Suprapubic skin (tissue), 4 donors: ENCODE measurements around the gene TPRG1. TPM values are rescaled to one million over a fixed set of nuclear protein-coding genes. Genes with fewer than 3 reads are reported as not detected.

Experiments used
- DNase-seq, 2 donors: peaks; one replicate each; pipeline ENCODE4 v3.0.0-alpha.2; 2019; ENCODE audit warnings: low spot score in 2 of 2
- H3K27ac ChIP-seq: fragments of 200-600 bp; sonication (generic); one replicate; pipeline ENCODE4 v1.5.1; 2019
- H3K27me3 ChIP-seq: fragments of 200-600 bp; sonication (generic); one replicate; pipeline ENCODE4 v1.5.1; 2019
- H3K36me3 ChIP-seq: fragments of 200-600 bp; sonication (generic); one replicate; pipeline ENCODE4 v1.5.1; 2019
- H3K4me1 ChIP-seq: fragments of 200-600 bp; sonication (generic); one replicate; pipeline ENCODE4 v1.5.1; 2019
- H3K4me3 ChIP-seq: fragments of 200-600 bp; sonication (generic); one replicate; pipeline ENCODE4 v1.5.1; 2019; ENCODE audit warnings: mild to moderate bottlenecking
- H3K9me3 ChIP-seq: fragments of 200-600 bp; sonication (generic); one replicate; pipeline ENCODE4 v1.5.1; 2019
- EP300 ChIP-seq: sonication (generic); formaldehyde crosslinking; IDR thresholded peaks from one replicate; pipeline ENCODE4 v1.6.1; 2017; ENCODE audit warnings: antibody characterized with exemption
- POLR2A ChIP-seq, 2 donors: fragments of 450-650 bp; IDR thresholded peaks; one replicate each; pipeline ENCODE4 v1.6.1; 2017; ENCODE audit warnings: antibody characterized with exemption in 2 of 2, mild to moderate bottlenecking in 2 of 2, moderate library complexity in 2 of 2
- POLR2AphosphoS5 ChIP-seq, 3 donors: sonication (generic); formaldehyde crosslinking; IDR thresholded peaks; one replicate each; pipeline ENCODE4 v1.6.1; 2017; ENCODE audit warnings: antibody characterized with exemption in 3 of 3
- WGBS: methylation state at CpG from one replicate; pipeline ENCODE4 v1.1.5; 2018; 5-methylcytosine and 5-hydroxymethylcytosine counted together
- total RNA-seq, 4 donors: library from RNA; depleted of rRNA; stranded (reverse); fragments of >200 nt; gene quantifications; one replicate each; pipeline ENCODE4 v1.1.0, GENCODE V29; 2016
- TF ChIP-seq, protein P1 (sequence below), 2 donors: fragments of 200-600 bp in 1 of 2; fragments of 450-650 bp in 1 of 2; sonication (generic) in 1 of 2; IDR thresholded peaks; one replicate each; pipeline ENCODE4 v1.5.1; 2016 to 2019; ENCODE audit warnings: antibody characterized with exemption in 2 of 2, mild to moderate bottlenecking in 1 of 2, moderate library complexity in 1 of 2

Gene TPRG1
- total RNA-seq, 4 donors from 2014 or later = 19.9 to 30.9 (median 28.4) TPM

DNA sequence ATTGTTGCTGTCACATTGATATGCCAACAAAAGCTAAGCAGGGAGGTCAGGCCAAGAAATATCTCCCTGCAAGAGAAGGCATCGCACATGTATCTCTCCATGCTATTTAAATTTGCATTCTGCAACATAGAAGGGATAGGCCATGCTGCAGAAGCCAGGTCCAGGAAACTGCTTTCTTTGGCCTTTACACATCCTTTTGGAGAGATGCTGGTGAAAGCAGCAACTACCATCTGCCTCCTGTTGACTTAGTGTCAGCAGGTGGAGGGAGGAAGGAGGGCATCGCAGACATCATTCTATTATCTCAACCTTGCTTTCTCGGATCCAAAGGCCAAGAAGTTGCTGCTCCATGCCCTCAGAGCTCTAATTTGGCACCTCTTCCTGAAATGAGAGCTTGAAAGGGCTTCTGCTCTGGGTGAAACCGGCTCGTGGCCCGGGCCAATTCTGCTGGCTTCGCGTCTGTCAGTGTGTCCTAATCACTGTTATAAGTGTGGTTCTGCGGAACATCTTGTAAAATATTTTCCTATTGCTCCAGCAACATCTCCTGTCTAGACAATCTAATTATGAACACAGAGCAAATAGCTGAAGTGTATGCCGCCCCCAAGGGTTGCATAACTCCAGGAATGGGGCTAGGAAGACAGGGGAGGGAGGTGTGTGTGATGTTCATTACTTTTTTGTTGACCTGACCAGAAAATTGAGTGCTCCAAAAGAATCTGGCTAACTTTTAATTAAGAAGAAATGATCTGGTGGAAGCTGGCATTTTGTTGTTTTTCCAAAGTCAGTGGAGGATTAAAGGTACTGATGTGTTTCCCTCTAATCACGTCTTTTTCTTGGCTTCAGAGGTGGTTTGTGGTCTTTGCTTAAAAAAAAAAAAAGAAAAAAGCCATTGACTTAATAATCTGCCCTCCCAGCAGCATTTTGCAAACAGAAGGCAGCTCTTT, 89.1 kb downstream of the TPRG1 start:
- DNase-seq = no peak
- H3K4me1 ChIP-seq = peaks cover 6% of the 10 kb centered on the region
- H3K27ac ChIP-seq = no peak overlapping the region
- TF ChIP-seq POLR2A (IDR thresholded peaks at IDR 0.05) = no peak
- TF ChIP-seq, protein P1, sequence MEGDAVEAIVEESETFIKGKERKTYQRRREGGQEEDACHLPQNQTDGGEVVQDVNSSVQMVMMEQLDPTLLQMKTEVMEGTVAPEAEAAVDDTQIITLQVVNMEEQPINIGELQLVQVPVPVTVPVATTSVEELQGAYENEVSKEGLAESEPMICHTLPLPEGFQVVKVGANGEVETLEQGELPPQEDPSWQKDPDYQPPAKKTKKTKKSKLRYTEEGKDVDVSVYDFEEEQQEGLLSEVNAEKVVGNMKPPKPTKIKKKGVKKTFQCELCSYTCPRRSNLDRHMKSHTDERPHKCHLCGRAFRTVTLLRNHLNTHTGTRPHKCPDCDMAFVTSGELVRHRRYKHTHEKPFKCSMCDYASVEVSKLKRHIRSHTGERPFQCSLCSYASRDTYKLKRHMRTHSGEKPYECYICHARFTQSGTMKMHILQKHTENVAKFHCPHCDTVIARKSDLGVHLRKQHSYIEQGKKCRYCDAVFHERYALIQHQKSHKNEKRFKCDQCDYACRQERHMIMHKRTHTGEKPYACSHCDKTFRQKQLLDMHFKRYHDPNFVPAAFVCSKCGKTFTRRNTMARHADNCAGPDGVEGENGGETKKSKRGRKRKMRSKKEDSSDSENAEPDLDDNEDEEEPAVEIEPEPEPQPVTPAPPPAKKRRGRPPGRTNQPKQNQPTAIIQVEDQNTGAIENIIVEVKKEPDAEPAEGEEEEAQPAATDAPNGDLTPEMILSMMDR (IDR thresholded peaks at IDR 0.05) = no peak
- TF ChIP-seq EP300 = no peak
- TF ChIP-seq POLR2AphosphoS5 (IDR thresholded peaks at IDR 0.05) = no peak
- H3K36me3 ChIP-seq = no peaks in the 10 kb centered on the region
- no peaks in the 10 kb centered on the region for H3K27me3 ChIP-seq
- H3K4me3 ChIP-seq = no peak overlapping the region
- WGBS = 71% methylated on average over 11 of the region's 11 CpGs
- H3K9me3 ChIP-seq = no peaks in the 10 kb centered on the region

DNA sequence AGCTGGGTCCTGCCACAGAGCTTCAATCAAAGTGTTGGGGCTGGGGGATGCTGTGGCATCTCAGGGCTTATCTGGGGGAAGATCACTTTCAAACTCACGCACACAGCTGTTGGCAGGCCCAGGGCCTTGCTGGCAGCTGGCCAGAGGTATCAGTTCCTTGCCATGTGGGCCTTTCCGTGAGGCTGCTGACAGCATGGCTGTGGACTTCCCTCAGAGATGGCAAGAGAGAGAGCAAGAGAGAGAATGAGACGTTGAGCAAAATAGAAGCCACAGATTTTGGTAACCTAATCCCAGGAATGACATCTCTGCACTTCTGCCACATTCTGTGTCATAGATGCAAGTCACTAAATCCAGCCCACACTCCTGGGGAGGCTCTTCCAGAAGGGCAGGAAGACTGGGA, 91.0 kb downstream of the TPRG1 start:
- no peak overlapping the region for H3K4me3 ChIP-seq
- H3K9me3 ChIP-seq = no peaks in the 10 kb centered on the region
- no peaks in the 10 kb centered on the region for H3K36me3 ChIP-seq
- H3K4me1 ChIP-seq = peaks cover 7% of the 10 kb centered on the region
- TF ChIP-seq EP300 = no peak
- TF ChIP-seq, protein P1 (IDR thresholded peaks at IDR 0.05) = no peak
- TF ChIP-seq POLR2AphosphoS5 (IDR thresholded peaks at IDR 0.05) = no peak
- no peak for TF ChIP-seq POLR2A (IDR thresholded peaks at IDR 0.05)
- WGBS = 67% methylated on average over 3 of the region's 3 CpGs
- DNase-seq = no peak
- no peaks in the 10 kb centered on the region for H3K27me3 ChIP-seq
- H3K27ac ChIP-seq = no peak overlapping the region

DNA sequence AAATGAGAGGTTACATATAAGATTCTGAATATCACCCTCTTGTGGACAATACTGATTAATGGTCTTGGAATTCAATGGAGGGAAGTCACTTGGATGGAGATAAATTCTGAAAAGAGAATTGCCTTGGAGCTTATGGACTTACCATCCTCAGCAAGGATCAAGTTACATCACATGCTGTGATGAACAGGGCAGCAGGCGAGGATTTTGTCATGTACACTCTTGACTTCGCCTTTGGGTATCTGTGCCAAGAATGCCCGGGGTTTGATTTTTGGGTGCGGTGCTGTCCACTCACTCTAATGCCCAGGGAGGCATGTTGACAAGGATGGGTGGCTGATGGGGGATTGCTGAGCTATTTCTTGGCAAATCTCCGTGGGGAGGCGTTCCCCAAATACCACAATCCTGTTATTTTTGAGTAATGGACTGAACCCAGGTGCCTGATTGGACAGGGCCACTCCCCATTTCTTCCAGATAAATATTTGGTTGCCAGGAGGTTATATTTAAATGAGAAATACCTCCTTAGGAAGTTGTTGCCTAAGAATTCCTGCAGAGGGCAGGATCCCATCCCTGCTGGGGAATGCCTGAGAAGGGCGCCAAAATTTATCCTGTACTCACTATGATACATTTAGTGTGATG, 96.3 kb downstream of the TPRG1 start:
- Histone ChIP-seq H3K4me1 (peaks cover 29% of the 10 kb centered on the region), H3K4me3 (no peak overlapping the region), H3K9me3 (no peaks in the 10 kb centered on the region), H3K27ac (peak overlapping the region; percentile 34), H3K27me3 (no peaks in the 10 kb centered on the region), H3K36me3 (no peaks in the 10 kb centered on the region)
- 49% methylated on average over 7 of the region's 7 CpGs for WGBS
- DNase-seq = peak in 1 of 2 donors; percentile 66
- TF ChIP-seq, protein P1 (IDR thresholded peaks at IDR 0.05) = peak; percentile 13 to 29
- no peak for TF ChIP-seq EP300

DNA sequence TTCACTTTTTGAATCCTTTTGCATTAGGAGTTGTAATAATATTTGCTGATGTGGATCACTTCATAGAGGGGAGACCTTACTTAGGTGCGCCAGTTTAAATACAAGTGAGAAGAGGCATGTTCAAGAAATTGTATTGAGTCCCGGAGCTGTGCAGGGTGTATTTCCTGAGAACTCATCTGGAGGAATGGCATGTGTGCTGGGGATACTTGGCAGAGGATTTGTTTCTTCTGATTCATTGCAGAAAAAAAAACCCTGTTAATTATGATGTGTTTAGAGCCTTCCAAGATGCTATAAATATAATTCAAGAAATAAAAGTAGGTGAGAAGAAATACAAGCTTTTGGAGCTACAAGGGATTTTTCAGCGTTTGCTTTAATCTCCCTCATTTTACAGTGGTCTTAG, 97.6 kb downstream of the TPRG1 start:
- DNase-seq = no peak
- Histone ChIP-seq H3K36me3 (no peaks in the 10 kb centered on the region), H3K27ac (peak overlapping the region; percentile 54), H3K4me3 (no peak overlapping the region), H3K4me1 (peaks cover 33% of the 10 kb centered on the region), H3K9me3 (no peaks in the 10 kb centered on the region), H3K27me3 (no peaks in the 10 kb centered on the region)
- WGBS = 29% methylated on average over 3 of the region's 3 CpGs
- no peak for TF ChIP-seq POLR2A (IDR thresholded peaks at IDR 0.05)
- TF ChIP-seq, protein P1 (IDR thresholded peaks at IDR 0.05) = no peak

DNA sequence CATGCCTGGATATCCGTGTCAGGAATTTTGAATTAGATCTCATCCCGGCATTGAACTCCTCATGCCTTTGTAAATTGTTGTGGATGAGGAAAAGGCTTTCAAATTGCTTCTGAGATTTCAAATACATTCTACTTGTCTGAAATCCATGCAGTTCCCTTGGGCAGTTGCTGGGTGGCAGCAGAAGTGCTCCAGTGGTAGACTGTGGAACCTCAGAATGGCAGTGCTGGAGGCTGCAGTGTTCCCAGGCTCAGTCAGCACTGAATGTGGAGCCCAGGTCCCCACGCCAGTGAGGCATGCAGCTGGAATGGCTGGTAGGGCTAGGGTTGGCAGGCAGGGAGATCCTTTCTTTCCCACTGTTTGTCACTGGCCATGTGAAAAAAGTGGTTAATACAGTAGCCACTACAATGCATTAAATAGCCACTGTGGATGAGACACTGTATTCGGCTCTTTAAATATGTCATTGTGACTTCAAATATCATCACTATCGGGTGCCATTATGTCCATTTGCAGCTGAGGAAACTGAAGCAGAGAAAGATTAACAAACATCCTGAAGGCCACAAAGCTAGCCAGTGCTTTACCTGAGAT, 98.6 kb downstream of the TPRG1 start:
- Histone ChIP-seq H3K9me3 (no peaks in the 10 kb centered on the region), H3K36me3 (no peaks in the 10 kb centered on the region), H3K27me3 (no peaks in the 10 kb centered on the region), H3K27ac (no peak overlapping the region), H3K4me1 (peaks cover 33% of the 10 kb centered on the region), H3K4me3 (no peak overlapping the region)
- TF ChIP-seq, protein P1 (IDR thresholded peaks at IDR 0.05) = peak; percentile 28 to 58
- TF ChIP-seq POLR2A (IDR thresholded peaks at IDR 0.05) = no peak
- WGBS = 45% methylated on average over 5 of the region's 5 CpGs
- peak in 1 of 2 donors; percentile 69 for DNase-seq
